Smooth muscle cell of the brain vasculature (primary cell): Measurements from ENCODE around the gene MAGOH.

Experiments
- DNase-seq: peaks from one replicate; pipeline ENCODE4 v3.0.0-alpha.2; 2012; ENCODE audit warnings: low read depth, low spot score

Gene MAGOH

GRCh38 chr1:53270873-53271272 is 32.6 kb upstream of the MAGOH start:
- DNase-seq, result no peak

GRCh38 chr1:53270107-53270506 is 31.8 kb upstream of the MAGOH start:
- no peak for DNase-seq

- DNase-seq, result no peak
Observed at GRCh38 chr1:53267761-53268160, 29.4 kb upstream of the MAGOH start.

- no peak for DNase-seq
Observed at GRCh38 chr1:53266038-53266437, 27.7 kb upstream of the MAGOH start.

- DNase-seq, result no peak
Observed at GRCh38 chr1:53265581-53265980, 27.3 kb upstream of the MAGOH start.

GRCh38 chr1:53264048-53264447 is 25.7 kb upstream of the MAGOH start:
- no peak for DNase-seq

- DNase-seq, result no peak
Observed at GRCh38 chr1:53262000-53262399, 23.7 kb upstream of the MAGOH start.

- DNase-seq, result no peak
Observed at GRCh38 chr1:53260631-53261247, 22.4 kb upstream of the MAGOH start.

GRCh38 chr1:53259932-53260331 is 21.6 kb upstream of the MAGOH start:
- no peak for DNase-seq

GRCh38 chr1:53258216-53258615 is 19.9 kb upstream of the MAGOH start:
- no peak for DNase-seq

GRCh38 chr1:53257454-53258081 is 19.2 kb upstream of the MAGOH start:
- no peak for DNase-seq

- DNase-seq, result no peak
Observed at GRCh38 chr1:53256511-53257453, 18.5 kb upstream of the MAGOH start.

- DNase-seq, result no peak
Observed at GRCh38 chr1:53255031-53255430, 16.7 kb upstream of the MAGOH start.

- DNase-seq, result no peak
Observed at GRCh38 chr1:53254011-53254640, 15.8 kb upstream of the MAGOH start.

GRCh38 chr1:53250325-53250724 is 12.0 kb upstream of the MAGOH start:
- DNase-seq, result no peak

GRCh38 chr1:53249706-53250105 is 11.4 kb upstream of the MAGOH start:
- DNase-seq, result no peak

GRCh38 chr1:53246261-53247134 is 8.2 kb upstream of the MAGOH start:
- DNase-seq, result no peak

GRCh38 chr1:53244141-53244540 is 5.8 kb upstream of the MAGOH start:
- no peak for DNase-seq

- DNase-seq, result no peak
Observed at GRCh38 chr1:53242381-53242780, 4.1 kb upstream of the MAGOH start.

- no peak for DNase-seq
Observed at GRCh38 chr1:53241828-53242227, 3.5 kb upstream of the MAGOH start.

GRCh38 chr1:53237638-53238037 is 680 bp downstream of the MAGOH start:
- no peak for DNase-seq
